ENCODE measurements around the gene AJAP1.
"Not testable (repeated sequence)": the region's sequence is repeated elsewhere in the genome, so short reads cannot be mapped to it uniquely, and the experiment has no call there.

The AJAP1 gene

GRCh38 chr1:4666683-4667082, 12.3 kb downstream of the AJAP1 start:
- H3K27me3 ChIP-seq (ENCODE audit: insufficient read depth, low read length); H3K9me3 ChIP-seq (ENCODE audit: low read length); H3K36me3 ChIP-seq (ENCODE audit: insufficient read depth, low read length); H3K4me1 ChIP-seq (ENCODE audit: insufficient read depth, low read length); H3K4me3 ChIP-seq (ENCODE audit: low read length); H2AFZ ChIP-seq (ENCODE audit: low read depth, low read length): not testable (repeated sequence)

- no peak overlapping the region for H3K4me3 ChIP-seq (ENCODE audit: low read length)
- peaks cover 3% of the 10 kb centered on the region for H3K27me3 ChIP-seq (ENCODE audit: insufficient read depth, low read length)
- no peaks in the 10 kb centered on the region for H3K4me1 ChIP-seq (ENCODE audit: insufficient read depth, low read length)
- H3K9me3 ChIP-seq (ENCODE audit: low read length): no peaks in the 10 kb centered on the region
- no peaks in the 10 kb centered on the region for H3K36me3 ChIP-seq (ENCODE audit: insufficient read depth, low read length)
- H2AFZ ChIP-seq (ENCODE audit: low read depth, low read length): no peak overlapping the region
These were observed 14.6 kb downstream of the AJAP1 start for GRCh38 chr1:4668743-4669700.

- no peak overlapping the region for H2AFZ ChIP-seq (ENCODE audit: low read depth, low read length)
- H3K9me3 ChIP-seq (ENCODE audit: low read length): no peaks in the 10 kb centered on the region
- H3K36me3 ChIP-seq (ENCODE audit: insufficient read depth, low read length): no peaks in the 10 kb centered on the region
- no peaks in the 10 kb centered on the region for H3K4me1 ChIP-seq (ENCODE audit: insufficient read depth, low read length)
- H3K4me3 ChIP-seq (ENCODE audit: low read length): no peak overlapping the region
- peaks cover 9% of the 10 kb centered on the region for H3K27me3 ChIP-seq (ENCODE audit: insufficient read depth, low read length)
These were observed 15.9 kb downstream of the AJAP1 start for GRCh38 chr1:4670265-4670664.

- peaks cover 9% of the 10 kb centered on the region for H3K27me3 ChIP-seq (ENCODE audit: insufficient read depth, low read length)
- no peaks in the 10 kb centered on the region for H3K36me3 ChIP-seq (ENCODE audit: insufficient read depth, low read length)
- H3K9me3 ChIP-seq (ENCODE audit: low read length): no peaks in the 10 kb centered on the region
- no peaks in the 10 kb centered on the region for H3K4me1 ChIP-seq (ENCODE audit: insufficient read depth, low read length)
- no peak overlapping the region for H2AFZ ChIP-seq (ENCODE audit: low read depth, low read length)
- H3K4me3 ChIP-seq (ENCODE audit: low read length): no peak overlapping the region
These were observed 17.4 kb downstream of the AJAP1 start for GRCh38 chr1:4671828-4672227.

GRCh38 chr1:4673494-4673893, 19.1 kb downstream of the AJAP1 start:
- H3K27me3 ChIP-seq (ENCODE audit: insufficient read depth, low read length): peaks cover 9% of the 10 kb centered on the region
- H3K9me3 ChIP-seq (ENCODE audit: low read length): no peaks in the 10 kb centered on the region
- H2AFZ ChIP-seq (ENCODE audit: low read depth, low read length): no peak overlapping the region
- no peaks in the 10 kb centered on the region for H3K4me1 ChIP-seq (ENCODE audit: insufficient read depth, low read length)
- H3K4me3 ChIP-seq (ENCODE audit: low read length): no peak overlapping the region
- H3K36me3 ChIP-seq (ENCODE audit: insufficient read depth, low read length): no peaks in the 10 kb centered on the region

- Histone ChIP-seq H3K27me3 (ENCODE audit: insufficient read depth, low read length) (peaks cover 9% of the 10 kb centered on the region), H2AFZ (ENCODE audit: low read depth, low read length) (no peak overlapping the region), H3K4me3 (ENCODE audit: low read length) (no peak overlapping the region)
These were observed 19.7 kb downstream of the AJAP1 start for GRCh38 chr1:4674117-4674516.

GRCh38 chr1:4674676-4675075, 20.3 kb downstream of the AJAP1 start:
- no peak overlapping the region for H3K4me3 ChIP-seq (ENCODE audit: low read length)
- no peaks in the 10 kb centered on the region for H3K36me3 ChIP-seq (ENCODE audit: insufficient read depth, low read length)
- H2AFZ ChIP-seq (ENCODE audit: low read depth, low read length): no peak overlapping the region
- peaks cover 9% of the 10 kb centered on the region for H3K27me3 ChIP-seq (ENCODE audit: insufficient read depth, low read length)
- H3K9me3 ChIP-seq (ENCODE audit: low read length): no peaks in the 10 kb centered on the region
- H3K4me1 ChIP-seq (ENCODE audit: insufficient read depth, low read length): no peaks in the 10 kb centered on the region

More at GRCh38 chr1:4674117-4674516, 19.7 kb downstream of the AJAP1 start:
- H3K4me1 ChIP-seq (ENCODE audit: insufficient read depth, low read length): no peaks in the 10 kb centered on the region
- no peaks in the 10 kb centered on the region for H3K36me3 ChIP-seq (ENCODE audit: insufficient read depth, low read length)
- H3K9me3 ChIP-seq (ENCODE audit: low read length): no peaks in the 10 kb centered on the region

GRCh38 chr1:4675454-4676186, 21.2 kb downstream of the AJAP1 start:
- H3K4me1 ChIP-seq (ENCODE audit: insufficient read depth, low read length): no peaks in the 10 kb centered on the region
- H3K4me3 ChIP-seq (ENCODE audit: low read length): no peak overlapping the region
- no peak overlapping the region for H2AFZ ChIP-seq (ENCODE audit: low read depth, low read length)
- H3K36me3 ChIP-seq (ENCODE audit: insufficient read depth, low read length): no peaks in the 10 kb centered on the region
- peaks cover 9% of the 10 kb centered on the region for H3K27me3 ChIP-seq (ENCODE audit: insufficient read depth, low read length)
- H3K9me3 ChIP-seq (ENCODE audit: low read length): no peaks in the 10 kb centered on the region

- no peaks in the 10 kb centered on the region for H3K9me3 ChIP-seq (ENCODE audit: low read length)
- no peaks in the 10 kb centered on the region for H3K4me1 ChIP-seq (ENCODE audit: insufficient read depth, low read length)
- no peak overlapping the region for H3K4me3 ChIP-seq (ENCODE audit: low read length)
- H2AFZ ChIP-seq (ENCODE audit: low read depth, low read length): no peak overlapping the region
- H3K36me3 ChIP-seq (ENCODE audit: insufficient read depth, low read length): no peaks in the 10 kb centered on the region
- H3K27me3 ChIP-seq (ENCODE audit: insufficient read depth, low read length): peaks cover 9% of the 10 kb centered on the region
These were observed 21.8 kb downstream of the AJAP1 start for GRCh38 chr1:4676253-4676652.

- no peaks in the 10 kb centered on the region for H3K4me1 ChIP-seq (ENCODE audit: insufficient read depth, low read length)
- H3K27me3 ChIP-seq (ENCODE audit: insufficient read depth, low read length): peaks cover 6% of the 10 kb centered on the region
- no peaks in the 10 kb centered on the region for H3K36me3 ChIP-seq (ENCODE audit: insufficient read depth, low read length)
- no peak overlapping the region for H3K4me3 ChIP-seq (ENCODE audit: low read length)
- H2AFZ ChIP-seq (ENCODE audit: low read depth, low read length): no peak overlapping the region
- no peaks in the 10 kb centered on the region for H3K9me3 ChIP-seq (ENCODE audit: low read length)
These were observed 23.2 kb downstream of the AJAP1 start for GRCh38 chr1:4677608-4678007.

GRCh38 chr1:4678066-4678717, 23.8 kb downstream of the AJAP1 start:
- Histone ChIP-seq H3K4me1 (ENCODE audit: insufficient read depth, low read length) (no peaks in the 10 kb centered on the region), H3K4me3 (ENCODE audit: low read length) (no peak overlapping the region), H3K27me3 (ENCODE audit: insufficient read depth, low read length) (peaks cover 6% of the 10 kb centered on the region), H3K36me3 (ENCODE audit: insufficient read depth, low read length) (no peaks in the 10 kb centered on the region), H2AFZ (ENCODE audit: low read depth, low read length) (no peak overlapping the region), H3K9me3 (ENCODE audit: low read length) (no peaks in the 10 kb centered on the region)

GRCh38 chr1:4681026-4681425, 26.6 kb downstream of the AJAP1 start:
- no peaks in the 10 kb centered on the region for H3K27me3 ChIP-seq (ENCODE audit: insufficient read depth, low read length)
- no peak overlapping the region for H2AFZ ChIP-seq (ENCODE audit: low read depth, low read length)
- no peaks in the 10 kb centered on the region for H3K9me3 ChIP-seq (ENCODE audit: low read length)
- H3K36me3 ChIP-seq (ENCODE audit: insufficient read depth, low read length): no peaks in the 10 kb centered on the region
- no peaks in the 10 kb centered on the region for H3K4me1 ChIP-seq (ENCODE audit: insufficient read depth, low read length)
- H3K4me3 ChIP-seq (ENCODE audit: low read length): no peak overlapping the region

- Histone ChIP-seq H3K9me3 (ENCODE audit: low read length) (no peaks in the 10 kb centered on the region), H2AFZ (ENCODE audit: low read depth, low read length) (no peak overlapping the region), H3K4me1 (ENCODE audit: insufficient read depth, low read length) (no peaks in the 10 kb centered on the region), H3K36me3 (ENCODE audit: insufficient read depth, low read length) (no peaks in the 10 kb centered on the region), H3K4me3 (ENCODE audit: low read length) (no peak overlapping the region), H3K27me3 (ENCODE audit: insufficient read depth, low read length) (no peaks in the 10 kb centered on the region)
These were observed 28.3 kb downstream of the AJAP1 start for GRCh38 chr1:4682607-4683220.

All from neuron (in vitro differentiated cells).